NCI-H748 treated with DMSO at 0.1 percent for 48 hours (cell line): Measurements from ENCODE around the gene NUFIP1.
"Not testable (repeated sequence)": the region's sequence is repeated elsewhere in the genome, so short reads cannot be mapped to it uniquely, and the experiment has no call there.

Experiments
- DNase-seq: peaks from one replicate; lab custom pipeline; 2025; lab: John Stamatoyannopoulos, UW

NUFIP1 gene

GRCh38 chr13:44919104-44919804, 70.0 kb downstream of the NUFIP1 start:
- no peak for DNase-seq

- peak; percentile 94 for DNase-seq
Measured at GRCh38 chr13:44918326-44919103, 70.8 kb downstream of the NUFIP1 start.

- peak; percentile 94 for DNase-seq
Measured at GRCh38 chr13:44917589-44918325, 71.5 kb downstream of the NUFIP1 start.

- no peak for DNase-seq
Measured at GRCh38 chr13:44912278-44913016, 76.8 kb downstream of the NUFIP1 start.

GRCh38 chr13:44908712-44909111, 80.6 kb downstream of the NUFIP1 start:
- DNase-seq: no peak

GRCh38 chr13:44908266-44908665, 81.0 kb downstream of the NUFIP1 start:
- no peak for DNase-seq

- no peak for DNase-seq
Measured at GRCh38 chr13:44906713-44907112, 82.6 kb downstream of the NUFIP1 start.

GRCh38 chr13:44906230-44906629, 83.0 kb downstream of the NUFIP1 start:
- no peak for DNase-seq

- DNase-seq: no peak
Measured at GRCh38 chr13:44905556-44905955, 83.7 kb downstream of the NUFIP1 start.

- no peak for DNase-seq
Measured at GRCh38 chr13:44904967-44905366, 84.3 kb downstream of the NUFIP1 start.

- DNase-seq: no peak
Measured at GRCh38 chr13:44903574-44903985, 85.7 kb downstream of the NUFIP1 start.

GRCh38 chr13:44902738-44903137, 86.5 kb downstream of the NUFIP1 start:
- DNase-seq: no peak

GRCh38 chr13:44899967-44900366, 89.3 kb downstream of the NUFIP1 start:
- peak; percentile 64 for DNase-seq

- not testable (repeated sequence) for DNase-seq
Measured at GRCh38 chr13:44898308-44898707, 91.0 kb downstream of the NUFIP1 start.

GRCh38 chr13:44895953-44896335, 93.3 kb downstream of the NUFIP1 start:
- no peak for DNase-seq

GRCh38 chr13:44895264-44895952, 93.9 kb downstream of the NUFIP1 start:
- no peak for DNase-seq

- DNase-seq: no peak
Measured at GRCh38 chr13:44894001-44894770, 95.1 kb downstream of the NUFIP1 start.
